Sigmoid colon (tissue), 7 donors: Measurements from ENCODE around the gene FHL2. TPM values are rescaled to one million over a fixed set of nuclear protein-coding genes. Genes with fewer than 3 reads are reported as not detected.

Source experiments
- DNase-seq: peaks from one replicate; pipeline ENCODE4 v3.0.0-alpha.2; 2019
- H3K27ac ChIP-seq, 4 donors: fragments of 200-600 bp; sonication (generic); one replicate each; pipeline ENCODE4 v1.5.1; 2016 to 2019; ENCODE audit warnings: mild to moderate bottlenecking in 1 of 4
- H3K27me3 ChIP-seq, 3 donors: fragments of 200-600 bp; sonication (generic); one replicate each; pipeline ENCODE4 v1.5.1; 2019; ENCODE audit warnings: mild to moderate bottlenecking in 1 of 3
- H3K36me3 ChIP-seq, 4 donors: fragments of 200-600 bp; sonication (generic); one replicate each; pipeline ENCODE4 v1.5.1; 2016 to 2019
- H3K4me1 ChIP-seq, 4 donors: fragments of 200-600 bp; sonication (generic); one replicate each; pipeline ENCODE4 v1.5.1; 2017 to 2019
- H3K4me3 ChIP-seq, 4 donors: fragments of 200-600 bp; sonication (generic); one replicate each; pipeline ENCODE4 v1.5.1; 2017 to 2019; ENCODE audit warnings: mild to moderate bottlenecking in 2 of 4, moderate library complexity in 1 of 4
- H3K9me3 ChIP-seq, 4 donors: fragments of 200-600 bp in 3 of 4; sonication (generic) in 3 of 4; one replicate each; pipeline versions ENCODE4 v1.5.1 to v1.6.1; 2013 to 2019
- EP300 ChIP-seq, 4 donors: sonication (generic); formaldehyde crosslinking; IDR thresholded peaks; one replicate each; pipeline ENCODE4 v1.6.1; 2017; ENCODE audit warnings: antibody characterized with exemption in 4 of 4
- POLR2A ChIP-seq, 2 donors: fragments of 450-650 bp; IDR thresholded peaks; one replicate each; pipeline ENCODE4 v1.6.1; 2016; ENCODE audit warnings: antibody characterized with exemption in 2 of 2, mild to moderate bottlenecking in 2 of 2, moderate library complexity in 2 of 2
- POLR2AphosphoS5 ChIP-seq, 4 donors: sonication (generic); formaldehyde crosslinking; IDR thresholded peaks; one replicate each; pipeline ENCODE4 v1.6.1; 2017; ENCODE audit warnings: antibody characterized with exemption in 4 of 4
- WGBS, 2 donors: extraction: QIAGEN DNeasy Blood & Tissue Kit; methylation state at CpG; one replicate each; pipeline ENCODE4 v1.1.7; 2013; 5-methylcytosine and 5-hydroxymethylcytosine counted together
- intact Hi-C: fragments of 100-400 bp; cut with DNase I; formaldehyde crosslinking; loops from one replicate; pipeline ENCODE4 v1.15.1; 2023
- polyA plus RNA-seq, 3 donors: library from polyadenylated mRNA; stranded (reverse); fragments of 200-250 nt; gene quantifications; one replicate each; pipeline ENCODE4 v1.2.3, GENCODE V29; 2013
- total RNA-seq, 4 donors: library from RNA; depleted of rRNA; stranded (reverse); fragments of >200 nt; gene quantifications; one replicate each; pipeline ENCODE4 v1.1.0, GENCODE V29; 2016
- TF ChIP-seq, protein P1 (sequence below), 4 experiments: fragments of 450-650 bp in 3 of 4; fragments of 200-600 bp in 1 of 4; IDR thresholded peaks; one replicate each; pipeline ENCODE4 v1.5.1; 2016 to 2019; ENCODE audit warnings: antibody characterized with exemption in 4 of 4, mild to moderate bottlenecking in 3 of 4, moderate library complexity in 2 of 4
- donor health status: healthy with polysubstance abuse.
- donor health status: Bipolar disorder and iron deficiency.
- donor health status: healthy.

FHL2 gene
- total and polyA plus RNA-seq, 7 donors, result 62.0 to 210 (median 98.8) TPM

GRCh38 chr2:105439141-105439540 lies 40.3 kb upstream of the FHL2 start:
- DNase-seq, result no peak
- intact Hi-C loops, result no loop called here
- Histone ChIP-seq H3K36me3 (no peaks in the 10 kb centered on the region), H3K4me3 (no peak overlapping the region), H3K27ac (peak overlapping the region in 2 of 4 donors; percentile 48), H3K27me3 (peaks cover 0 to 9% (median 0%) of the 10 kb centered on the region in 3 donors), H3K9me3 (no peaks in the 10 kb centered on the region), H3K4me1 (peaks cover 0 to 37% (median 20%) of the 10 kb centered on the region in 4 donors)
- no peak for TF ChIP-seq EP300 (IDR thresholded peaks at IDR 0.05)
- TF ChIP-seq, protein P1, sequence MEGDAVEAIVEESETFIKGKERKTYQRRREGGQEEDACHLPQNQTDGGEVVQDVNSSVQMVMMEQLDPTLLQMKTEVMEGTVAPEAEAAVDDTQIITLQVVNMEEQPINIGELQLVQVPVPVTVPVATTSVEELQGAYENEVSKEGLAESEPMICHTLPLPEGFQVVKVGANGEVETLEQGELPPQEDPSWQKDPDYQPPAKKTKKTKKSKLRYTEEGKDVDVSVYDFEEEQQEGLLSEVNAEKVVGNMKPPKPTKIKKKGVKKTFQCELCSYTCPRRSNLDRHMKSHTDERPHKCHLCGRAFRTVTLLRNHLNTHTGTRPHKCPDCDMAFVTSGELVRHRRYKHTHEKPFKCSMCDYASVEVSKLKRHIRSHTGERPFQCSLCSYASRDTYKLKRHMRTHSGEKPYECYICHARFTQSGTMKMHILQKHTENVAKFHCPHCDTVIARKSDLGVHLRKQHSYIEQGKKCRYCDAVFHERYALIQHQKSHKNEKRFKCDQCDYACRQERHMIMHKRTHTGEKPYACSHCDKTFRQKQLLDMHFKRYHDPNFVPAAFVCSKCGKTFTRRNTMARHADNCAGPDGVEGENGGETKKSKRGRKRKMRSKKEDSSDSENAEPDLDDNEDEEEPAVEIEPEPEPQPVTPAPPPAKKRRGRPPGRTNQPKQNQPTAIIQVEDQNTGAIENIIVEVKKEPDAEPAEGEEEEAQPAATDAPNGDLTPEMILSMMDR (IDR thresholded peaks at IDR 0.05), result no peak
- no peak for TF ChIP-seq POLR2AphosphoS5 (IDR thresholded peaks at IDR 0.05)
- TF ChIP-seq POLR2A (IDR thresholded peaks at IDR 0.05), result no peak
- 77 to 78% methylated on average over 5 of the region's 5 CpGs for WGBS, 2 donors

DNA sequence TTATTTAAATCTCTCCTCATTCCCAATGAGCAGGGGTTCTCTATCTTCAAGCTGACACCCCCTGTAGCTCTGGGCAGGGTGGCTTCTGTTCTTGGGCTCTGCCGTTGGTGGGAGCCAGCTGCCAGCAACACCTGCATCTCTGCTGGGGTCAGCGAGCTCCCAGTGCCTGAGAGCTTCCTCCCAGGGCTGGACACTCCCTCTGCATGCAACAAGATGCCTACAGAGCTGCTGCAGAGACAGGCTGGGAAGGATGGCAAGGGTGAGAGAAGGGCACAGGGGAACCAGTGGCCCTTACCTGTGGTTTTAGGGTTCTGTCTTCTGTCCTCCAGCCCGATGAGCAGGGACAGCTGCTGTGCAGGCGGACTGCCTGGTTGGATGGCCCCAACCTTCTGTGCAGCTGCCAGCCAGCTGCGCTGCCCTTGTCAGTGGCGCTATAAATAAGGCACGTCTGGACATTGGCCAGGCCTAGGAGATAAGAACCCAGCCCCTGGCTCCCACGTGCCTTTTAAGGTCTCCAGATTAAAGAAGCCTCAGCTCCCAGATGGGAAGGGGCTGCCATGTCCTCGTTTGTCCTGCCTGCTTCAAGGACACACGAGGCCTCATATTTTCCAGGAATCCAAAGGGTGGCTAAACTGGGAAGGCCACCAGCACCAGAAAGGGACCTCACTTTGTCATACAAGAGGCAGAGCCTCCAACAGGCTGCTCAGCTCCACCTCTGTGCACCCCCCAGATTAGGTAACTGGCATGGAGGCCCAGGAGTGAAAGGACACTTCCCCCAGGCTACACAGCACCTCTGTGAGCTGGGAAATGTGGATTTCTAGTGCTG lies 39.5 kb upstream of the FHL2 start:
- peak overlapping the region; percentile 7 to 49 (median 48) for H3K27ac ChIP-seq
- H3K4me1 ChIP-seq, result peaks cover 0 to 31% (median 13%) of the 10 kb centered on the region in 4 donors
- intact Hi-C loops, result no loop called here
- WGBS, 2 donors, result 16 to 44% methylated on average over 10 of the region's 10 CpGs
- no peaks in the 10 kb centered on the region for H3K9me3 ChIP-seq
- TF ChIP-seq POLR2AphosphoS5 (IDR thresholded peaks at IDR 0.05) (no peak), POLR2A (IDR thresholded peaks at IDR 0.05) (no peak), EP300 (IDR thresholded peaks at IDR 0.05) (no peak)
- TF ChIP-seq, protein P1 (IDR thresholded peaks at IDR 0.05), result no peak
- no peaks in the 10 kb centered on the region for H3K36me3 ChIP-seq
- DNase-seq, result no peak
- no peak overlapping the region for H3K4me3 ChIP-seq
- H3K27me3 ChIP-seq, result peaks cover 0 to 9% (median 0%) of the 10 kb centered on the region in 3 donors

GRCh38 chr2:105437708-105438103 lies 38.9 kb upstream of the FHL2 start:
- Histone ChIP-seq H3K27ac (peak overlapping the region in 2 of 4 donors; percentile 48), H3K9me3 (no peaks in the 10 kb centered on the region), H3K27me3 (peaks cover 0 to 9% (median 0%) of the 10 kb centered on the region in 3 donors), H3K4me1 (peaks cover 0 to 31% (median 15%) of the 10 kb centered on the region in 4 donors), H3K4me3 (no peak overlapping the region), H3K36me3 (no peaks in the 10 kb centered on the region)
- DNase-seq, result no peak
- TF ChIP-seq, protein P1 (IDR thresholded peaks at IDR 0.05), result no peak
- no peak for TF ChIP-seq POLR2A (IDR thresholded peaks at IDR 0.05)
- TF ChIP-seq POLR2AphosphoS5 (IDR thresholded peaks at IDR 0.05), result peak in 2 of 4 donors; percentile 25 to 51
- no peak for TF ChIP-seq EP300 (IDR thresholded peaks at IDR 0.05)
- intact Hi-C loops, result no loop called here
- 69% methylated on average over 3 of the region's 3 CpGs for WGBS, 2 donors

DNA sequence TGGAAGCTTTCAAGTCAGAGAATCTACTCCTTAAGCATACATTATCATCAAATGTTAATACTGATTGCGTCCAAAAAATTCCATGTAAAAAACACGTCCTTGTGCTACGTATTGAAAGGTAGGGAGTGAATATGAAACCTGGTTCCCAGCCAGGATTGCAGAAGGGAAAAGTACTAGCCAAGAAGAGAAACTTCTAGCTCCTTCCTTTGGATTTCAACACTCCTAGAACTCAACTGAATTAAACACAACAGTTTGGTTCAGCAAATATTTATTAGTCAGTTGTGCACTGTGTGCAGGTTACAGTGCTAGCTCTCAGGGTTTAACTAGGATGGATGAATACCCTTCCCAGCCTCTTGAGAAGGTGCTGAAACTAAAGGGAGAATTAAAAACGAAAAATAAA lies 33.9 kb upstream of the FHL2 start:
- H3K27ac ChIP-seq, result peak overlapping the region in 3 of 4 donors; percentile 29 to 64 (median 52)

More for the DNA sequence above, 33.9 kb upstream of the FHL2 start:
- intact Hi-C loops, result no loop called here
- TF ChIP-seq POLR2A (IDR thresholded peaks at IDR 0.05) (no peak), EP300 (IDR thresholded peaks at IDR 0.05) (no peak), POLR2AphosphoS5 (IDR thresholded peaks at IDR 0.05) (no peak)
- TF ChIP-seq, protein P1 (IDR thresholded peaks at IDR 0.05), result no peak
- Histone ChIP-seq H3K27me3 (no peaks in the 10 kb centered on the region), H3K36me3 (no peaks in the 10 kb centered on the region), H3K9me3 (no peaks in the 10 kb centered on the region), H3K4me1 (peaks cover 0 to 27% (median 21%) of the 10 kb centered on the region in 4 donors), H3K4me3 (no peak overlapping the region)
- WGBS, 2 donors, result 57 to 69% methylated on average over 4 of the region's 4 CpGs
- DNase-seq, result no peak
